ENCODE results near the gene HADHA.

The HADHA gene

GRCh38 chr2:26174691-26175465 lies 69.6 kb downstream of the HADHA start:
- H3K4me3 ChIP-seq (ENCODE audit: low read depth, low read length), result no peak overlapping the region
- no peak for TF ChIP-seq CTCF (IDR thresholded peaks at IDR 0.05; ENCODE audit: low read depth, low read length)

DNA sequence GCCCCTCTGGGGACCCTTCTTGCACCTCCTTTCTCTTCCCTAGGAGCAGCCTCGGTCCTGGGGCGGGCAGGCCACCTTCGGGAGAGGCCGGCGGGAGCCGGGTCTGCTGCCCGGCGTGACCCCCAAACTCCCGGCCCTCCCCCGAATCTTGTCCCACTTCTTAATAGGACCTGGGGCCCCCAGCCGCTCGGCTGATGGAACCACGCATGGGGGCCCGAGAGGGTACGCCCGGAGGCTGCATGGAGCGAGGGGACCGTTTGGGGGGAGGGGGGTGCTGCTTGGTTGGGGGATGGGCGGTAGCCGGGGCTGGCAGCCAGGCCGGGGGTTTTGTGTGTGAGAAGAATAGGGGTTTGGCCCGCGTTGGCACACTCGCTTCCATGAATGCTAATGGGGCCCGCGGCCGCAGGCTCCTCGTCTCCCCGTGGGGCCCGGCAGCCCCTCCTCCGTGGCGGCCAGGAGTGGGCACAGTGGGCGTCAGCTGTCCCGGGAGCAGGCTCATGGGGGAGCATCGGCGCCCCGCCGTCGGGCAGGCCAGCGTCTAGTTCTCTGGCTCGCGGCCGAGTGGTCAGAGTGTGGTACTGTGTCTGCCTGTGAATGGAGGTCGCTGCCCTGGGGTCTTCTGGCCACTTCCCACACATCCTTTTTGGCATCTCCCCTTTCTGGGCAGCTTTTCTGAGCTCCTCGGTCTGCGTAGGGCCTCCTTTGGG lies 70.5 kb downstream of the HADHA start:
- TF ChIP-seq CTCF (IDR thresholded peaks at IDR 0.05; ENCODE audit: low read depth, low read length), result no peak

GRCh38 chr2:26172871-26173775 lies 71.3 kb downstream of the HADHA start, which contains the start of gene GAREM2:
Gene GAREM2, plus strand, starts transcription at chr2:26173088. Its CDS starts 133 bp downstream, at chr2:26173221.
- TF ChIP-seq CTCF (IDR thresholded peaks at IDR 0.05; ENCODE audit: low read depth, low read length), result no peak
- H3K4me3 ChIP-seq (ENCODE audit: low read depth, low read length), result no peak within 1 kb of the TSS

More for the DNA sequence above, 70.5 kb downstream of the HADHA start:
- H3K4me3 ChIP-seq (ENCODE audit: low read depth, low read length), result no peak overlapping the region

DNA sequence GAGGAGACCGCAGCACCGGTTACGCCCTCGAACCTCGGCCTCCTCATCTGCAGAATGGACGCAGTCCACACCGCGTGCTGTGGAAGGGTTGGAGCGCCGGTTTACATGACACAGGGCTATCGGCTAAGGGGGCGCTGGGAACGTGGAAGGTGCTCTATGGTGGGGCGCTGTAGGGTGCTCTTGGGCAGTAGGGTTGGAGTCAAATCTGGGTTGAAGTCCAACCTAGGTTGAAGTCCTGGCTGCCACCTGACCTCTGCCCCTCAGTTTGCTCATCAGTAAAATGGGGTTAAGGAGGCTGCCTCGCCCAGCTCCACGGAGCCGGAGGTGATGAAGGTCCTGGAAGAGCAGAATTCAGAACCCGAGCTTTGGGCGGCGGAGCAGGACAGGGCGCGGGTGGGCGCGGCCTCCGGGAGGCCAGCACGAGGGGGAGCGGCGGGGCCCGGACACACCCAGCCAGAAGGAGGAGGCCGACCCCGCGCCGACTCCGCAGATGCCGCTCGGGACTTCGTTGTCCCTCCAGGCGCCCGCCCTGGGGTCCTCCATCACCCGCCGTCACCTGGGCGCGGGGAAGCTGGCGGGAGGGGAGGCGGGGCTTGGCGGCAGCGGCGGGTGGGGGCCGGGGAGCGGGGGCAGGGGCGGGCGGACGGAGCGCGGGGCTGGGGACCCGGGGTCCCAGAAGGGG lies 72.1 kb downstream of the HADHA start:
- no peak overlapping the region for H3K4me3 ChIP-seq (ENCODE audit: low read depth, low read length)
- no peak for TF ChIP-seq CTCF (IDR thresholded peaks at IDR 0.05; ENCODE audit: low read depth, low read length)

DNA sequence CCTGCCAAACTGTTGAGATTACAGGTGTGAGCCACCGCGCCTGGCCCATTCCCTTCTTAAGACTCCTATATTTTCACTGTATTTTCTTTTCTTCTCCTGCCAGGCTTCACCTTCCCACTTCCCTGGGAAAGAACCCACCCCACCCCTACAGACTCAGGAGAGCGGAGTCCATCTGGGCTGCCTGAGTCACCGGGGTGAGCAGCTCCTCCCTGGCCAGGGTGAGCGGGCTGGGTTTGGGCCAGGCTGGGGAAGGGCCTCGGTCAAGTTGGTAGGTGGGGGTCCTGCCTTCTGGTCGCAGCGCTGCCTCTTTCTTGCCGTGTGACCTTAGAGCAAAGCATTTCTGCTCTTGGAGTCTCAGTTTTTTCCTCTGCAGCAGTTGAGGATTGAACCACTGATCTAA lies 73.6 kb downstream of the HADHA start:
- H3K4me3 ChIP-seq (ENCODE audit: low read depth, low read length), result no peak overlapping the region
- TF ChIP-seq CTCF (IDR thresholded peaks at IDR 0.05; ENCODE audit: low read depth, low read length), result no peak

- TF ChIP-seq CTCF (IDR thresholded peaks at IDR 0.05; ENCODE audit: low read depth, low read length), result no peak
- H3K4me3 ChIP-seq (ENCODE audit: low read depth, low read length), result no peak overlapping the region
Observed at GRCh38 chr2:26169681-26170414, 74.6 kb downstream of the HADHA start.

All from WI38 (cell line).